GM21737 (cell line): Measurements from ENCODE around the gene DCP2.

Source experiments
- ATAC-seq: cut with Tn5 transposase; IDR thresholded peaks from one replicate; pipeline ENCODE4 v1.9.1; 2021; ENCODE audit warnings: mild to moderate bottlenecking, moderate library complexity; ENCODE audit not compliant: unreplicated experiment

Gene DCP2

DNA sequence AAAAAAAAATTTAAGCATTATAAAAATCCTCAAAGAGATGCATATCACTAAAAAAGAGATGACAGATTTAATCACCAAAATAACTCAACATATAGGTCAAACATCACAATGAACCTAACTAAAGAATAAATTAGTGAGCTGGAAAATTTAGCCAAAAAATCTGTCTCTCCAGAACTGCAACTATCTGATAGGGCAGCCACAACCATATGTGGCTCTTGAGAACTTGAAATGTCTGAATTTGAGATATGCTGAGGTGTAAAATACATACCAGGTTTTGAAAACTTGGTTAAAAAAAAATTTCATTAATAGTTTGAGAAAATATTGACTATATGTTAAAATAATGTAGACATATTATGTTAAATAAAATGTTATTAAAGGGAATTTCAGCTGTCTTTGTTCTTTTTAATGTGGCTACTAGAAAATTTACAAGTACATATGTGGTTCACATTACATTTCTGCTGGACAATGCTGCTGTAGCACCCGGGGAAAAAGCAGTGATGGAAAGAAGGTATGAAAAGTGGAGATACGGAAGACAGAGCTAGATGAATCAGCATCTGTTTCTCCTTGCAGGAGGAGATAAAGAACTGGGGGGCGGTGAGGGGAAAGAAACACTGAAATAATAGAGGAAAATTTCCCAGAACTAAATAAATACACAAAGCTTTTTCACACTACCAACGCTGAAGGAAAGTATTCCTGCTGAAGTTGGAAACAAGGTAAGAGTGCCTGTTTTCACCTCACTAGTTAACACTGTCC is 66.1 kb downstream of the DCP2 start:
- no peak for ATAC-seq

DNA sequence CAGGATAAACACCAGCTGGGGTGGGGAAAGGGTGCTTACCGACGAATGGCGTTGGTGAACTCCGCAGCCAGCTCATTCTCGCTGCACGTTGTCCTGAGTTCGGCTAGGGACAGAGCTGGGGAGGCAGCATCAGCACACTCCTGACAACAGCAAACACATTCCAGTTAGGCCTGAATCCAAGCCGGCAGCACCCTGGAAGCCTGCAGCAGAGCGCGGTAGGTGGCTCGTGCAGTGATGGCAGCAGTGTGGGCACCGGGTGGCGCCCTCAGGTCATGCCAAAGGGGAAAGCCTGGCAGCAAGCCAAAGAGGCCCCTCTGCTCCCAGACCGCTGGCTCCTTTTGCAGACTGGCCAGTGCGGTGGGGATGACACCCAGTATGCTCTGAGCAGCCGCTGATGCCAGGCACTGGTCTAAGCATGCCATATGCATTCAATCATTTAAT is 66.9 kb downstream of the DCP2 start:
- no peak for ATAC-seq

GRCh38 chr5:113044776-113045465 is 68.3 kb downstream of the DCP2 start:
- ATAC-seq = no peak

DNA sequence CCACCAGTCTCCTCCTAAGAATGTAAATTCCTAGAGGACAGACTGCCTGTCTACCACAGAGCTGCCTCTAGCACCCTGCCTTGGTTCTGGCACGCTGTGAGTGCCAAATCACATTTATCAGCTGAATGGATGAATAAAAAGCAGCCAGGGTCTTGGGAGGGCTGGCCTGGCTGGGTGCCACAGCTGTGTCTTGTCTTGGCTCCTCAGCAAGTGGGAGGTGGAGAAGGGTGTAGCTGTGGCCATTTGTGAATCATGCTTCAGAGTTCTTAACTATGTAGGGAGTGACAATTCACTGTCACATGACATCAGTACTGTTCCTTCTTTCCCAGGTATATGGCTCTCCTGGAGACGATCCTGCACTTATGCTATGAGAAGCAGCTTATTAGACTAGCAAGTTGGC is 70.6 kb downstream of the DCP2 start:
- no peak for ATAC-seq

GRCh38 chr5:113047733-113048652 is 71.4 kb downstream of the DCP2 start:
- peak; percentile 78 for ATAC-seq

GRCh38 chr5:113048931-113049330 is 72.3 kb downstream of the DCP2 start:
- ATAC-seq = no peak

DNA sequence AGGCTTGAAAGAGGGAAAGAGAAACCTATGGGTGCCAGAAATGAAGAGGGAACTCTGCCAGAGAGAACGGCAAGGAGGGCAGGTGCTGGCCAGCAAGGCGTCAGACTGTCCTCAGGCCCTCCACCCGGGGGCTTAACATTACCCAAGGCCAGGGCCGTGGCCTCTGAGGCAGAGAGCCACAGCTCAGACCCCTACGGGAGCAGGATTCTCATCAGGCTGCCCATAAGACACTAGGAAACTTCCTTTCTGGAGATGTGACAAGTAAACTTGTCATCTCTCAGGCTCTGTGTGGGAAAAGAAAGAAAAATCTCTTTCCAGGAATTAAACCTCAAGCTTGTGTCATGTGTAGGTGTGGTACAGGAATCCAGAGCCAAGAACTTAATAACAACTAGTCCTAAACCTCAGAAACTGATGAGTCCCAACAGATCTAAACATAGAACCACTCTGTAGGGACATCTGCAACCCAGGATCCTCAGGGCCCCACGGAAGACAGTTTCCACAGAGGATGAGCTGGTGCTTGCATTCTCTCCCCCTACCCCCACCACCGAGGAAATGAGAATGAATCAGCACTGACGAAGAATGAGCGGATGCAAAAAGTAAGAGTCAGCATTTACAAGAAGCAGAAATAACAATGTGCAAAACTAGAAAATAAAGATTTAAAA is 74.3 kb downstream of the DCP2 start:
- ATAC-seq = no peak

- ATAC-seq = no peak
Measured at GRCh38 chr5:113052041-113052795, 75.6 kb downstream of the DCP2 start.

DNA sequence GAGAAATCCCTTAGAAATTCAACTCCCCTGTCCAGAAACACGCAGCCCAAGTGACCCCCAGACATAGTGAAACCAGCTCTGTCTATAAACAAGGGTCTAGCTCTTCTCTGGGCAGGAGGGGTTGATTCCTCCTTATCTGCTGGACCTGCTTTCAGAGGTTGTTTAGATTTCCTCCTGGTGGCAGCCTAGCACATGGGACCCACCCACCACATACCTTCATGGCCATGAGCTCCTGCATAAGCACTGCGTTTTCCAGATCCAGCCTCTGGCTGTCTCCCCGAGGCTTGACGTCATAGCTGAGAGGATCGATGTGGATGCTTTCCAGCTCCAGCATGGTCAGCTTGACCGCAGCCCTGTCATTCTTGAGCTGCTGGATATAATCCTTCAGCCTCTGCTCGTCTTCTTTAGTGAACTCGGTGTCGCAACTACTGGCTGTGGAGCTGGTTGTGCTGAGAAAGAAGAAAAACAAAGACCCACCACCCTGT is 77.0 kb downstream of the DCP2 start:
- no peak for ATAC-seq

GRCh38 chr5:113054899-113055298 is 78.3 kb downstream of the DCP2 start:
- no peak for ATAC-seq

DNA sequence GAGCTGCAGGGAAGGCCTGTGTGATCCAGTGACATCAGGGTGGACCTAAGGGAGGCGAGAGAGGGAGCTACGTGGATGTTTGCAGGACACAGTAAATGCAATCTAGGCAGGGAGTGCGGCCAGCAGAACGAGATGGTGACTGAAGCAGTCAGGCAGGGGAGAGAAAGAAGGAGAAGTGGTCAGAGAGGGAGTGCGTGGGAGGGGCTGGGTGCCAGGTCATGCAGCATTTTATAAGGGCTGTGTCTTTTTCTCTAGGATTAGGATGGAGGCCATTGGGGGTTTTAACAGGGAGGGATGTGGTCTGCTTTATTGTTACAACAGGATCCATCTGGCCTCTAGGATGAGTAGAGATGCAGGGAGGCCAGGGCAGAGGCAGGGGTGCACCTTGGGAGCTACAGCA is 80.4 kb downstream of the DCP2 start:
- no peak for ATAC-seq

GRCh38 chr5:113057557-113057984 is 81.0 kb downstream of the DCP2 start:
- ATAC-seq = no peak

DNA sequence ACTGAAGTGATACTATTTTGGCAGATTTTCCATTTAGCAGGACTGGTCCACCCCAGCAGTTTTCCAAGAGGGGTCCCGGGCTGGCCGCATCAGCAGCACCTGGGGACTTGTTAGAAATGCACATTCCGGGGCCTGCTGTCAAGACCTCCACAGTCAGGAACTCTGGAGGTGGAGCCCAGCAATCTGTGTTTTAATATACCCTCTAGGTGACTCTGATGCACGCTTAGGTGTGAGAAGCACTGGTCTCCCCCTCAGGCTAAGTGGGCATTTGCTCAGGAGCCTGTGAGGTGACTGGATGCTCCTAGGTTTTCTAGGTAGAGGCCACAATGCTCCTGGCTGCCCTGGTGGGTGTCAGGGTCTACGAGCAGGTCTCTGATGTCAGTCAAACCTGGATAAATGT is 81.7 kb downstream of the DCP2 start:
- ATAC-seq = no peak

- no peak for ATAC-seq
Measured at GRCh38 chr5:113058706-113059226, 82.2 kb downstream of the DCP2 start.

- ATAC-seq = no peak
Measured at GRCh38 chr5:113059232-113060040, 82.8 kb downstream of the DCP2 start.

GRCh38 chr5:113060408-113061025 is 83.9 kb downstream of the DCP2 start:
- ATAC-seq = no peak

DNA sequence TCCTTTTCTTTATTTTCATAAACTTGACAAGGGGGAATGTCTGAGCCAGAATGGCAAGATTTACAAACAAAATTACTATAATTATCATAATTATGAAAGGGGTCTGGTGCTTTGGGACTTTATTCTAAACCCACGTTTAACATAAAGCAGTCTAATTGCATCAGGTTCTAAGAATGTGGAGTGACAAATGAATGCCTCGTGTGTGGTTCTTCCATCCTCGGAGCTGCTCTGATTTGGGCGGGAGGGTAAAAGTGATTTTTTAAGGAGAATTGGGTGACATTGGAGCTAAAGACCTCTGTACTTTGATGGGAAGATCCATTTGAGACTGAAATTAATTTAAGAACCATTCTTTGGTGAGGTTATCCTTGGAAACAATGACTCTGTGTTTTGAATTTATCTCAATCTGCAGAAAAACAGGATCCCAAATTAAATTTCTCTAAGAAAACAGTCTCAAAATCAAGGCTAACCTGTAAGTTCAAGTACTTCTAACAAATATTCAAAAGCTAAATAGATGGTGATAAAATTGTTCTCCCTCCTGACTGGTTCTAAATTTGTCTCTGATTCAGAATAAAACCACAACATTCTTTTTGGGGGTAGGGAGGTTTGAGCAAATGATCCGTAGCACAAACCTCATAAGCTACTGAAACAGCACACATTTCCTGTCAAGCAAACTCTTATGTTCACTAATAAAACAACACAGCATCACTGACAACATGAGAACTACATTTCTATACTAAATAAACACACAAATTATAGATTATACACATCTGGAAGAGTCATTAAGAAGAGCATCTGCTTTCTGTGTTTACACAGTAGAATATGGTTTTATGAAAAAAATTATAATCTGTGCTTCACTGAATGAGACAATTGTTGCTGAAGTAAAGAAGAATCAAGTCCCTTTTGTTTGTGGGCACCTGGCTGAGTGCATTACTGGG is 85.5 kb downstream of the DCP2 start:
- no peak for ATAC-seq
